ENCODE data around the gene CCDC187. TPM values are rescaled to one million over a fixed set of nuclear protein-coding genes. Genes with fewer than 3 reads are reported as not detected.

Gene CCDC187
- total RNA-seq, 1 experiment from 2014 or later: not detected

DNA sequence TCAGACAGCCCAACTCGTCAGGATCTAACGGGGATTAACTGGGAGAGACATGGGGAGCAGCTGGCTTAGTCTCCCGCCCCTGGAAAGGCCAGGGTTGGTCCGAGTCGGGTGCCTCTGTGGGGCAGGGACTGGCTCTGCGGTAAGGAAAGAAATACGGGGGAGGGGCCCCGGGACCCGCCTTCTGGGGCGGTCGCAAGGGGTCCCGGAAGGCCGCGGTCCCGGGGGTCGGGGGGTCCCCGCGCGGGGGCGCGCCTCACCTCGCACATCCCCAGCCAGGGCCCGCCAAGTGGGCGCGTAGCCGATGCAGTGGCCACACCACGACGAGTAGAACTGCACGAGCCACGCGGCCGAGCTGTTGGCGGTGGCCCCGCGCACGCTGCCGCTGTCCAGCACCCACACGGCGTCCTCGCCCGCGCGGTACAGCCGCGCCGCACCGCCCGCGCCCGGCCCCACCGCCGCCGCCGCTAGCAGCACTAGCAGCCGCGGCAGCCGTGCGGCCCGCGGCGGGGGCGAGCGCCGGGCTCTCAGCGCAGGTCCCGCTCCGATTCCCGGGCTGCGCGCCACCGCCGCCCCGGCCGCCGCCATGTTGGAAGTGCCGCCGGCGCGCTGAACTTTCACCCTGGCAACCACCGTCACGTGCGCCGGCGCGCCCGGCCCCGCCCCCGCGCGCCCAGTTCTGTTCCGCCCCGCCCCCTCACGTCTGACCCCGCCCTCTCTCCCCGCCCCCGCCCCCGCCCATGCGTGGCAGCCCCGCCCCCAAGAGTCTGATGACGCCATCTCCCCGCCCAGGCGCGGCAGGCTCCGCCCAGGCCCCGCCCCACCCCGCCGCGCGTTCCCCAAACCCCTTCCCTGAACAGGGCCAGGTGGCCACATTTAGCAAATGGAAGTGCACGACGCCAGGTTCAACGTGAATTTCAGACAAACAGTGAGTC lies 58.4 kb downstream of the CCDC187 start, which contains the start of gene QSOX2:
QSOX2 (minus strand) TSS at position 594 of the 932 bp plus-strand sequence; CDS start at position 585, 9 bp downstream.
- Histone ChIP-seq H3K36me3 (ENCODE audit: insufficient read depth, low read length, poor library complexity, severe bottlenecking) (no peaks in the 10 kb centered on the region), H3K9me3 (ENCODE audit: low read depth, low read length, poor library complexity, severe bottlenecking) (no peaks in the 10 kb centered on the region), H3K4me1 (ENCODE audit: insufficient read depth, low read length, poor library complexity, severe bottlenecking) (peaks cover 12% of the 10 kb centered on the region), H3K27ac (ENCODE audit: low read depth, low read length, poor library complexity, severe bottlenecking) (peak within 1 kb of the TSS; percentile 79), H3K4me3 (ENCODE audit: low read depth, low read length, poor library complexity, severe bottlenecking) (peak within 1 kb of the TSS; percentile 87), H3K27me3 (replicated peaks; ENCODE audit: insufficient read depth, low read depth, low read length, poor library complexity) (no peaks in the 10 kb centered on the region)
- POLR2A ChIA-PET (ENCODE audit: low non-redundant PET): no interaction called here
- TF ChIP-seq, protein P1, sequence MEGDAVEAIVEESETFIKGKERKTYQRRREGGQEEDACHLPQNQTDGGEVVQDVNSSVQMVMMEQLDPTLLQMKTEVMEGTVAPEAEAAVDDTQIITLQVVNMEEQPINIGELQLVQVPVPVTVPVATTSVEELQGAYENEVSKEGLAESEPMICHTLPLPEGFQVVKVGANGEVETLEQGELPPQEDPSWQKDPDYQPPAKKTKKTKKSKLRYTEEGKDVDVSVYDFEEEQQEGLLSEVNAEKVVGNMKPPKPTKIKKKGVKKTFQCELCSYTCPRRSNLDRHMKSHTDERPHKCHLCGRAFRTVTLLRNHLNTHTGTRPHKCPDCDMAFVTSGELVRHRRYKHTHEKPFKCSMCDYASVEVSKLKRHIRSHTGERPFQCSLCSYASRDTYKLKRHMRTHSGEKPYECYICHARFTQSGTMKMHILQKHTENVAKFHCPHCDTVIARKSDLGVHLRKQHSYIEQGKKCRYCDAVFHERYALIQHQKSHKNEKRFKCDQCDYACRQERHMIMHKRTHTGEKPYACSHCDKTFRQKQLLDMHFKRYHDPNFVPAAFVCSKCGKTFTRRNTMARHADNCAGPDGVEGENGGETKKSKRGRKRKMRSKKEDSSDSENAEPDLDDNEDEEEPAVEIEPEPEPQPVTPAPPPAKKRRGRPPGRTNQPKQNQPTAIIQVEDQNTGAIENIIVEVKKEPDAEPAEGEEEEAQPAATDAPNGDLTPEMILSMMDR (conservative IDR thresholded peaks at IDR 0.05; ENCODE audit: low read depth, low read length): no peak
- TF ChIP-seq EZH2 (IDR thresholded peaks at IDR 0.05; ENCODE audit: borderline replicate concordance, low read depth, low read length, poor library complexity, severe bottlenecking): no peak
- intact Hi-C loops (cut with micrococcal nuclease; ENCODE audit: unreplicated experiment): no loop called here
- CTCF ChIA-PET: no interaction called here
- DNase-seq (ENCODE audit: low spot score): peak; percentile 83
- no TSS peak for BruUV-seq (replicated peaks)

- CTCF ChIA-PET: no interaction called here
- POLR2A ChIA-PET (ENCODE audit: low non-redundant PET): no interaction called here
- intact Hi-C loops (cut with micrococcal nuclease; ENCODE audit: unreplicated experiment): no loop called here
Measured at GRCh38 chr9:136244969-136245218, 59.0 kb downstream of the CCDC187 start.

GRCh38 chr9:136244122-136244968 lies 59.5 kb downstream of the CCDC187 start:
- POLR2A ChIA-PET (ENCODE audit: low non-redundant PET): no interaction called here
- CTCF ChIA-PET: no interaction called here
- BruUV-seq (replicated peaks): TSS peak; percentile 58

More at GRCh38 chr9:136244969-136245218, 59.0 kb downstream of the CCDC187 start:
- no TSS peak for BruUV-seq (replicated peaks)
- no peaks in the 10 kb centered on the region for H3K36me3 ChIP-seq (ENCODE audit: insufficient read depth, low read length, poor library complexity, severe bottlenecking)
- no peaks in the 10 kb centered on the region for H3K27me3 ChIP-seq (replicated peaks; ENCODE audit: insufficient read depth, low read depth, low read length, poor library complexity)
- DNase-seq (ENCODE audit: low spot score): no peak
- H3K4me3 ChIP-seq (ENCODE audit: low read depth, low read length, poor library complexity, severe bottlenecking): peak overlapping the region; percentile 87
- H3K9me3 ChIP-seq (ENCODE audit: low read depth, low read length, poor library complexity, severe bottlenecking): no peaks in the 10 kb centered on the region
- no peak for TF ChIP-seq EZH2 (IDR thresholded peaks at IDR 0.05; ENCODE audit: borderline replicate concordance, low read depth, low read length, poor library complexity, severe bottlenecking)
- TF ChIP-seq, protein P1 (conservative IDR thresholded peaks at IDR 0.05; ENCODE audit: low read depth, low read length): no peak
- peaks cover 12% of the 10 kb centered on the region for H3K4me1 ChIP-seq (ENCODE audit: insufficient read depth, low read length, poor library complexity, severe bottlenecking)
- peak overlapping the region; percentile 79 for H3K27ac ChIP-seq (ENCODE audit: low read depth, low read length, poor library complexity, severe bottlenecking)

More at GRCh38 chr9:136244122-136244968, 59.5 kb downstream of the CCDC187 start:
- peak overlapping the region; percentile 87 for H3K4me3 ChIP-seq (ENCODE audit: low read depth, low read length, poor library complexity, severe bottlenecking)
- DNase-seq (ENCODE audit: low spot score): no peak
- no peaks in the 10 kb centered on the region for H3K36me3 ChIP-seq (ENCODE audit: insufficient read depth, low read length, poor library complexity, severe bottlenecking)
- intact Hi-C loops (cut with micrococcal nuclease; ENCODE audit: unreplicated experiment): no loop called here
- peaks cover 12% of the 10 kb centered on the region for H3K4me1 ChIP-seq (ENCODE audit: insufficient read depth, low read length, poor library complexity, severe bottlenecking)
- peak overlapping the region; percentile 79 for H3K27ac ChIP-seq (ENCODE audit: low read depth, low read length, poor library complexity, severe bottlenecking)
- no peaks in the 10 kb centered on the region for H3K9me3 ChIP-seq (ENCODE audit: low read depth, low read length, poor library complexity, severe bottlenecking)
- H3K27me3 ChIP-seq (replicated peaks; ENCODE audit: insufficient read depth, low read depth, low read length, poor library complexity): no peaks in the 10 kb centered on the region
- TF ChIP-seq, protein P1 (conservative IDR thresholded peaks at IDR 0.05; ENCODE audit: low read depth, low read length): no peak
- TF ChIP-seq EZH2 (IDR thresholded peaks at IDR 0.05; ENCODE audit: borderline replicate concordance, low read depth, low read length, poor library complexity, severe bottlenecking): no peak
